HL-60 (cell line): ENCODE results near the gene KIF26B.

Experiments used
- DNase-seq, 2 experiments: peaks; one replicate each; pipeline ENCODE4 v3.0.0-alpha.2; 2010 to 2020; ENCODE audit warnings: low read depth in 1 of 2, low spot score in 1 of 2
- H3K27ac ChIP-seq: fragments of 250-450 bp; sonication (Bioruptor Pico); replicated peaks from 2 replicates; pipeline ENCODE4 v1.5.1; 2020; ENCODE audit warnings: mild to moderate bottlenecking, moderate library complexity
- H3K27me3 ChIP-seq: fragments of 250-450 bp; sonication (Bioruptor Pico); 2 replicates; pipeline ENCODE4 v1.5.1; 2021; ENCODE audit warnings: mild to moderate bottlenecking, moderate library complexity; ENCODE audit not compliant: insufficient read depth, poor library complexity, severe bottlenecking
- H3K4me3 ChIP-seq: replicated peaks from 2 replicates; pipeline ENCODE4 v1.5.1; 2011; ENCODE audit warnings: mild to moderate bottlenecking, control low read depth, low read length; ENCODE audit not compliant: insufficient read depth
- GABPA ChIP-seq: IDR thresholded peaks from 2 replicates; pipeline ENCODE4 v1.6.1; 2012; ENCODE audit warnings: low read depth
- POLR2AphosphoS5 ChIP-seq: IDR thresholded peaks from 2 replicates; pipeline ENCODE4 v1.6.1; 2012; ENCODE audit warnings: low read depth
- SPI1 ChIP-seq: IDR thresholded peaks from 2 replicates; pipeline ENCODE4 v1.6.1; 2012; ENCODE audit warnings: low read depth, mild to moderate bottlenecking, borderline replicate concordance
- TF ChIP-seq, protein P1 (sequence below): IDR thresholded peaks from one replicate; pipeline ENCODE4 v1.5.1; 2011; ENCODE audit warnings: low read length, control low read depth, inconsistent platforms; ENCODE audit not compliant: insufficient read depth
- TF ChIP-seq, protein P2 (sequence below): IDR thresholded peaks from 2 replicates; pipeline ENCODE4 v1.6.1; 2012; ENCODE audit warnings: low read depth; ENCODE audit not compliant: insufficient replicate concordance

The KIF26B gene

DNA sequence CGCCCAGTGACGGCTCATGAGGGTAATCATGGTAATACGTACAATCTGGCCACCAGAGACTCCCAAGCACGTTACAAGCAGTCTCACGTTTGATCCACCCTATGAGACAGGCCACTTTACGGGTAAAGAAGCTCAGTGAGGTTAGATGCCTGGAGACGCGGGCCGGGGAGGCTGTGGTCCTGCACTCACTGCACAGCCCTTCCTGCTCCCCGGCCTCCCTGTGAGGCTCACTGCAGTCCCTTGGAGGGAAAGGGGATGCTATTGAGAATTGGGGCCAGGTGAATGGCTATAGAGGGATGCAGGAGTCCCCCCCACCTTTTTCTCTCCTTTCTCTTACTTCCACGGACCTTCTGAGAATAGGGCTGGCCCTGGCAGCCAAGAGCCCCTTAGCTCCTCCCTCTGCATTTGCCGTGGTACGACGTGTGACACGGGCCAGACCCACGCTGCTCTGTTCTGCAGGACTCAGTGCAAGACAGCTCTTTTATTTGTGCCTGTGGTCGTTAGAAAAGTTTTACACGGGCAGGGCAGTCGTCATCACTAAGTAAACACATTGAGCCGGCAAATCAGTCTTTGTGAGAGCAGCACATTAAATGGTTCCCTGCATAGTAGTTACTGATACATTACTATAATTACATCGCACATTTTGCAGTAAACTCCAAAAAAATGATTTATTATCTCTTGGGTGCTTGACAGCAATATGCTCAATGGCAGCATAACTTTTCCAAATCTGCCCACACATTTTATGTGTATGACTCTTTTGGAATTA is 18.8 kb downstream of the KIF26B start:
- Histone ChIP-seq H3K27ac (no peak overlapping the region), H3K27me3 (no peaks in the 10 kb centered on the region), H3K4me3 (no peak overlapping the region)
- no peak for DNase-seq
- no peak for TF ChIP-seq SPI1

GRCh38 chr1:245177071-245177900 is 22.5 kb downstream of the KIF26B start:
- DNase-seq = no peak
- Histone ChIP-seq H3K27ac (no peak overlapping the region), H3K27me3 (no peaks in the 10 kb centered on the region), H3K4me3 (no peak overlapping the region)
- no peak for TF ChIP-seq SPI1
- TF ChIP-seq, protein P1, sequence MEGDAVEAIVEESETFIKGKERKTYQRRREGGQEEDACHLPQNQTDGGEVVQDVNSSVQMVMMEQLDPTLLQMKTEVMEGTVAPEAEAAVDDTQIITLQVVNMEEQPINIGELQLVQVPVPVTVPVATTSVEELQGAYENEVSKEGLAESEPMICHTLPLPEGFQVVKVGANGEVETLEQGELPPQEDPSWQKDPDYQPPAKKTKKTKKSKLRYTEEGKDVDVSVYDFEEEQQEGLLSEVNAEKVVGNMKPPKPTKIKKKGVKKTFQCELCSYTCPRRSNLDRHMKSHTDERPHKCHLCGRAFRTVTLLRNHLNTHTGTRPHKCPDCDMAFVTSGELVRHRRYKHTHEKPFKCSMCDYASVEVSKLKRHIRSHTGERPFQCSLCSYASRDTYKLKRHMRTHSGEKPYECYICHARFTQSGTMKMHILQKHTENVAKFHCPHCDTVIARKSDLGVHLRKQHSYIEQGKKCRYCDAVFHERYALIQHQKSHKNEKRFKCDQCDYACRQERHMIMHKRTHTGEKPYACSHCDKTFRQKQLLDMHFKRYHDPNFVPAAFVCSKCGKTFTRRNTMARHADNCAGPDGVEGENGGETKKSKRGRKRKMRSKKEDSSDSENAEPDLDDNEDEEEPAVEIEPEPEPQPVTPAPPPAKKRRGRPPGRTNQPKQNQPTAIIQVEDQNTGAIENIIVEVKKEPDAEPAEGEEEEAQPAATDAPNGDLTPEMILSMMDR = no peak
- TF ChIP-seq, protein P2, sequence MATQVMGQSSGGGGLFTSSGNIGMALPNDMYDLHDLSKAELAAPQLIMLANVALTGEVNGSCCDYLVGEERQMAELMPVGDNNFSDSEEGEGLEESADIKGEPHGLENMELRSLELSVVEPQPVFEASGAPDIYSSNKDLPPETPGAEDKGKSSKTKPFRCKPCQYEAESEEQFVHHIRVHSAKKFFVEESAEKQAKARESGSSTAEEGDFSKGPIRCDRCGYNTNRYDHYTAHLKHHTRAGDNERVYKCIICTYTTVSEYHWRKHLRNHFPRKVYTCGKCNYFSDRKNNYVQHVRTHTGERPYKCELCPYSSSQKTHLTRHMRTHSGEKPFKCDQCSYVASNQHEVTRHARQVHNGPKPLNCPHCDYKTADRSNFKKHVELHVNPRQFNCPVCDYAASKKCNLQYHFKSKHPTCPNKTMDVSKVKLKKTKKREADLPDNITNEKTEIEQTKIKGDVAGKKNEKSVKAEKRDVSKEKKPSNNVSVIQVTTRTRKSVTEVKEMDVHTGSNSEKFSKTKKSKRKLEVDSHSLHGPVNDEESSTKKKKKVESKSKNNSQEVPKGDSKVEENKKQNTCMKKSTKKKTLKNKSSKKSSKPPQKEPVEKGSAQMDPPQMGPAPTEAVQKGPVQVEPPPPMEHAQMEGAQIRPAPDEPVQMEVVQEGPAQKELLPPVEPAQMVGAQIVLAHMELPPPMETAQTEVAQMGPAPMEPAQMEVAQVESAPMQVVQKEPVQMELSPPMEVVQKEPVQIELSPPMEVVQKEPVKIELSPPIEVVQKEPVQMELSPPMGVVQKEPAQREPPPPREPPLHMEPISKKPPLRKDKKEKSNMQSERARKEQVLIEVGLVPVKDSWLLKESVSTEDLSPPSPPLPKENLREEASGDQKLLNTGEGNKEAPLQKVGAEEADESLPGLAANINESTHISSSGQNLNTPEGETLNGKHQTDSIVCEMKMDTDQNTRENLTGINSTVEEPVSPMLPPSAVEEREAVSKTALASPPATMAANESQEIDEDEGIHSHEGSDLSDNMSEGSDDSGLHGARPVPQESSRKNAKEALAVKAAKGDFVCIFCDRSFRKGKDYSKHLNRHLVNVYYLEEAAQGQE = no peak
- no peak for TF ChIP-seq POLR2AphosphoS5
- TF ChIP-seq GABPA = no peak

GRCh38 chr1:245179706-245180105 is 24.9 kb downstream of the KIF26B start:
- H3K4me3 ChIP-seq = no peak overlapping the region
- no peak for DNase-seq
- no peaks in the 10 kb centered on the region for H3K27me3 ChIP-seq
- no peak for TF ChIP-seq SPI1
- TF ChIP-seq, protein P2 = no peak
- TF ChIP-seq GABPA = no peak
- TF ChIP-seq, protein P1 = no peak
- TF ChIP-seq POLR2AphosphoS5 = no peak
- H3K27ac ChIP-seq = no peak overlapping the region

- H3K27ac ChIP-seq = no peak overlapping the region
- no peaks in the 10 kb centered on the region for H3K27me3 ChIP-seq
- no peak for DNase-seq
- TF ChIP-seq GABPA = no peak
- H3K4me3 ChIP-seq = no peak overlapping the region
Observed at GRCh38 chr1:245180496-245181157, 25.8 kb downstream of the KIF26B start.
